T-helper 2 cell treated with Interferon-gamma antibody and Interleukin-4, amounts not matched to agents 5 μg/mL and 100 μg/mL, for 36 hours (primary cell): ENCODE results near the gene LRRC40.
A peak's percentile ranks its signal among the peaks of the same experiment; 100 is the strongest.

ENCODE experiments used
- DNase-seq: peaks from one replicate; pipeline ENCODE4 v3.0.0; 2021; ENCODE audit warnings: low spot score
- H3K27ac Mint-ChIP-seq: one replicate; pipeline ENCODE4 v1.8.0; 2021; ENCODE audit warnings: mild to moderate bottlenecking, mixed read lengths
- H3K27me3 Mint-ChIP-seq: one replicate; pipeline ENCODE4 v1.8.0; 2021; ENCODE audit warnings: low read depth, mixed read lengths
- H3K36me3 Mint-ChIP-seq: one replicate; pipeline ENCODE4 v1.8.0; 2021; ENCODE audit warnings: low read depth, mixed read lengths
- H3K4me1 Mint-ChIP-seq: one replicate; pipeline ENCODE4 v1.8.0; 2021; ENCODE audit warnings: low read depth, mixed read lengths
- H3K4me3 Mint-ChIP-seq: one replicate; pipeline ENCODE4 v1.8.0; 2022; ENCODE audit warnings: mild to moderate bottlenecking, moderate library complexity, mixed read lengths
- H3K9me3 Mint-ChIP-seq: one replicate; pipeline ENCODE4 v1.8.0; 2021; ENCODE audit warnings: mixed read lengths

The LRRC40 gene

GRCh38 chr1:70205434-70206118, at the start of gene LRRC40:
LRRC40 (minus strand) TSS chr1:70205579; CDS start chr1:70205540, 39 bp downstream.
- Mint-ChIP-seq H3K4me3 (peak within 1 kb of the TSS; percentile 100), H3K36me3 (peaks cover 30% of the 10 kb centered on the region), H3K4me1 (peaks cover 54% of the 10 kb centered on the region), H3K9me3 (no peaks in the 10 kb centered on the region), H3K27me3 (no peaks in the 10 kb centered on the region), H3K27ac (peak within 1 kb of the TSS; percentile 99)
- peak; percentile 97 for DNase-seq

GRCh38 chr1:70248729-70249128, 43.4 kb upstream of the LRRC40 start:
- H3K4me1 Mint-ChIP-seq, result peaks cover 22% of the 10 kb centered on the region
- peaks cover 71% of the 10 kb centered on the region for H3K36me3 Mint-ChIP-seq
- H3K9me3 Mint-ChIP-seq, result no peaks in the 10 kb centered on the region
- H3K4me3 Mint-ChIP-seq, result no peak overlapping the region
- DNase-seq, result no peak
- H3K27ac Mint-ChIP-seq, result no peak overlapping the region
- H3K27me3 Mint-ChIP-seq, result no peaks in the 10 kb centered on the region

DNA sequence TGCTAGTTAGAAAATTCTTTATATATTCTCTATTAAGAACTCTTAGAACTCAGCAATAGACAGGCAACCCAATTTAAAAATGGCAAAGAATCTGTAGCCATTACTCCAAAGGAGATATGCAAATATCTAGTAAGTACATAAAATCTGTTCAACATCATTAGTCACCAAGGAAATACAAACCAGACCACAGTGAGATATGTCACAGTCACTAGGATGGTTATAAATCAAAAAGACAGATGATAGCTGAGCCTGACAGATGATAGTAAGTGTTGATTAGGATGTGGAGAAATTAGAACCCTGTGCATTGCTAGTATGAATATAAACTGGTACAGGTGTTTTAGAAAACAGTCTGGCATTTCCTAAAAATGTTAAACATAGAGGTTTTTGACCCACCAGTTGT, 42.4 kb upstream of the LRRC40 start:
- peak overlapping the region; percentile 71 for H3K27ac Mint-ChIP-seq
- no peak overlapping the region for H3K4me3 Mint-ChIP-seq
- DNase-seq, result no peak
- no peaks in the 10 kb centered on the region for H3K27me3 Mint-ChIP-seq
- H3K4me1 Mint-ChIP-seq, result peaks cover 22% of the 10 kb centered on the region
- H3K36me3 Mint-ChIP-seq, result peaks cover 78% of the 10 kb centered on the region
- no peaks in the 10 kb centered on the region for H3K9me3 Mint-ChIP-seq

DNA sequence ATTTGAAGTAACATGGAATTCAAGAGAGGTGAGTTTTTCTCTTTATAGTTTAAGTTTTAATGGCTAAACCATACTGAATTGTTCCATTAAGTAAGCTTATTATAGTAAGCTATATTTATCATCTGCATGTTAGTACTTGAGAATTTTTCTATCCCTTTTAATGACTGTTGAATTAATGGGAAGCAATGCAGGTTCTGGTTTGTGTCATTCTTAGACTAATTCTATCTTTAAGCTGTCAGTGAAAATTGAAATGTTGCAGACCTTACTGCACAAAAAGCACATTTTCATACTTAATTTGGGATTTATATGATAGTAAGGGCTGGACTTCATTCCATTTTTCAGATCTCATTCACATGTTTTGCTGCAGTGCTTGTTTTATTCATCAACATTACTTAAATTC, 41.7 kb upstream of the LRRC40 start:
- H3K36me3 Mint-ChIP-seq, result peaks cover 80% of the 10 kb centered on the region
- no peak overlapping the region for H3K4me3 Mint-ChIP-seq
- no peak overlapping the region for H3K27ac Mint-ChIP-seq
- H3K9me3 Mint-ChIP-seq, result no peaks in the 10 kb centered on the region
- H3K4me1 Mint-ChIP-seq, result peaks cover 22% of the 10 kb centered on the region
- H3K27me3 Mint-ChIP-seq, result no peaks in the 10 kb centered on the region
- no peak for DNase-seq

DNA sequence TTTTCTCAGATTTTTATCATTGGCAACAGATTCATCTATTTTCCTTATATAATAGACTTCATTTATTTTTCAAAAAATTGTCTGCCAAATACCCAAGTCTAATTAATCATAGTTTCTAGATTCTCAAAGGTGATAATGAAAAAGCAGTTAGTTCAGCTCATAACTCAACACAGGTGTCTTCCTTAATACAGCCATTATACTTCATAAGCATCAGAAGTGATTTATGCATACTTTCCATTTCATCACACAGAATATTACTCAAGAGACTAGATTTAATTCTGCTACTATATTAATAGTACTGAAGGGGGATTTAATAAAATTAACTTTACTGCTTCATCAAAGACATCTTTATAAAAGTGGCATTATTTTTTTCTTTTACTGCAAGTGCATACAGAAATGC, 34.6 kb upstream of the LRRC40 start:
- H3K27ac Mint-ChIP-seq, result no peak overlapping the region
- H3K36me3 Mint-ChIP-seq, result peaks cover 59% of the 10 kb centered on the region
- H3K9me3 Mint-ChIP-seq, result no peaks in the 10 kb centered on the region
- H3K4me1 Mint-ChIP-seq, result peaks cover 5% of the 10 kb centered on the region
- H3K27me3 Mint-ChIP-seq, result no peaks in the 10 kb centered on the region
- H3K4me3 Mint-ChIP-seq, result no peak overlapping the region
- no peak for DNase-seq

- no peak overlapping the region for H3K27ac Mint-ChIP-seq
- DNase-seq, result no peak
- H3K9me3 Mint-ChIP-seq, result no peaks in the 10 kb centered on the region
- H3K4me3 Mint-ChIP-seq, result no peak overlapping the region
- H3K36me3 Mint-ChIP-seq, result peaks cover 72% of the 10 kb centered on the region
- no peaks in the 10 kb centered on the region for H3K27me3 Mint-ChIP-seq
- peaks cover 6% of the 10 kb centered on the region for H3K4me1 Mint-ChIP-seq
These were observed 29.4 kb upstream of the LRRC40 start for GRCh38 chr1:70234733-70235132.

DNA sequence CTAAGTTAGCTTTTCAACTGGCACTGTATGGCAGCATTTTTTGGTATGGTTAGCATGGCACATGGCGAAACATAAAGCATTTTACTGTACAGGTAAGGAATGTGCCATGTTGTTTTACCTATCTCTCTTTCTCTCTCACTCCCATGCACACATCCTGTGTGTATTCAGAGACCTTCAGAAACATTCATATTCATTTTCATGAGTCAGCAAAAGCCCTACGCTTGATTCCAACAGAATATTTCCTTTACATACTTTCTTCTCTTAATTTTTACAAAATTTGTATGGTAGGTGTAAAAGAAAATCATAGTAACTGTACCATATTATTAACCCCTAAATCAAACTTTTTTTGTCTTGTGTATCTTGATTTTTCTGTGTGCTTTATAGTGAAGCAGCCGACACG, 26.1 kb upstream of the LRRC40 start:
- H3K4me1 Mint-ChIP-seq, result peaks cover 24% of the 10 kb centered on the region
- H3K27me3 Mint-ChIP-seq, result no peaks in the 10 kb centered on the region
- no peak for DNase-seq
- H3K4me3 Mint-ChIP-seq, result no peak overlapping the region
- peaks cover 71% of the 10 kb centered on the region for H3K36me3 Mint-ChIP-seq
- H3K27ac Mint-ChIP-seq, result no peak overlapping the region
- H3K9me3 Mint-ChIP-seq, result no peaks in the 10 kb centered on the region

GRCh38 chr1:70228670-70229069, 23.3 kb upstream of the LRRC40 start:
- Mint-ChIP-seq H3K36me3 (peaks cover 70% of the 10 kb centered on the region), H3K27me3 (no peaks in the 10 kb centered on the region), H3K9me3 (no peaks in the 10 kb centered on the region), H3K4me3 (no peak overlapping the region), H3K4me1 (peaks cover 39% of the 10 kb centered on the region), H3K27ac (no peak overlapping the region)
- DNase-seq, result no peak

DNA sequence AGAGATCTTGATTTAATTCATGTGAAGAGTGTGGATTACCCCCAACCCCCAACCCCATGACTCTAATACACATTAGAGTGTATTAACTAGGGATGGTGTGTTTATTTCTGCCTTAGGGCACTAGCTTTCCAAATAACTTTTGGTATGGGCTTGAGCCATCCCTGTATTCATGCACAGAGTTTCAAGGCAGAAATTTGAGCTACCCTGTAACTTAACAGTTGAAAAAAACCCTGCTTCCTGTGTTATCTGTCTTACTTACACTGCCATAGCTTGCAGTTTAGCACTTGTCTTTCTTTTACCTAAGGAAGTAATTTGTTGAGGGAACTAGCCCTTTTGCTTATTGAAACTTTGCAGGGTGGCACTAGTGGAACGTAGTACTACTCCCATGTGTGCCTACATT, 22.1 kb upstream of the LRRC40 start:
- H3K9me3 Mint-ChIP-seq, result no peaks in the 10 kb centered on the region
- no peaks in the 10 kb centered on the region for H3K27me3 Mint-ChIP-seq
- peaks cover 69% of the 10 kb centered on the region for H3K36me3 Mint-ChIP-seq
- H3K4me3 Mint-ChIP-seq, result peak overlapping the region; percentile 38
- no peak for DNase-seq
- peak overlapping the region; percentile 77 for H3K27ac Mint-ChIP-seq
- peaks cover 48% of the 10 kb centered on the region for H3K4me1 Mint-ChIP-seq

- no peak overlapping the region for H3K27ac Mint-ChIP-seq
- no peaks in the 10 kb centered on the region for H3K27me3 Mint-ChIP-seq
- no peaks in the 10 kb centered on the region for H3K9me3 Mint-ChIP-seq
- peaks cover 57% of the 10 kb centered on the region for H3K4me1 Mint-ChIP-seq
- DNase-seq, result no peak
- H3K4me3 Mint-ChIP-seq, result no peak overlapping the region
- H3K36me3 Mint-ChIP-seq, result peaks cover 55% of the 10 kb centered on the region
These were observed 19.6 kb upstream of the LRRC40 start for GRCh38 chr1:70224954-70225353.

DNA sequence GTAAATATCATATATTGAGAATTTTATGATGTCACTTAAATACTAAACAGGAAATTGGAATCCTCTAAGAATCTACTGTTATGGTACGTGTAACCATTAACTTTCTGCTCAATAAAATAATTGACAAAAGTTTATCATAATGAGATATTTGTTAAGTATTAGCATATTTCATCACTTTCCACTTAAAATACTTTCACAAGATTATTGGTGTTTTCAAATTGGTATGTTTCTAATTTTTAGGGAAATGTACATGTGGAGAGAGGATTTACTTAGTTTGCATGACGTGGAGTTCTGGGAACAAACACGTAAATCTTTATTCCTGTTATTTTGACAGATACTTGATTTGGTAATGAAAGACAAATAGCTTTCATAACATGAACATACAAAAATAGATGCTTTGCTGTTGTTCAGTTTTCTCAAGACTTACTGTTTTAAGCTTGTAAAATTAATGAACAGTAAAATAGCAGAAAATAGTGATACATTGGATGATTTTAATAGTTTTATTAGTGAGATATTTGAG, 17.4 kb upstream of the LRRC40 start:
- Mint-ChIP-seq H3K9me3 (no peaks in the 10 kb centered on the region), H3K4me3 (peak overlapping the region; percentile 88), H3K27ac (peak overlapping the region; percentile 52), H3K27me3 (no peaks in the 10 kb centered on the region), H3K36me3 (peaks cover 46% of the 10 kb centered on the region), H3K4me1 (peaks cover 58% of the 10 kb centered on the region)
- no peak for DNase-seq

DNA sequence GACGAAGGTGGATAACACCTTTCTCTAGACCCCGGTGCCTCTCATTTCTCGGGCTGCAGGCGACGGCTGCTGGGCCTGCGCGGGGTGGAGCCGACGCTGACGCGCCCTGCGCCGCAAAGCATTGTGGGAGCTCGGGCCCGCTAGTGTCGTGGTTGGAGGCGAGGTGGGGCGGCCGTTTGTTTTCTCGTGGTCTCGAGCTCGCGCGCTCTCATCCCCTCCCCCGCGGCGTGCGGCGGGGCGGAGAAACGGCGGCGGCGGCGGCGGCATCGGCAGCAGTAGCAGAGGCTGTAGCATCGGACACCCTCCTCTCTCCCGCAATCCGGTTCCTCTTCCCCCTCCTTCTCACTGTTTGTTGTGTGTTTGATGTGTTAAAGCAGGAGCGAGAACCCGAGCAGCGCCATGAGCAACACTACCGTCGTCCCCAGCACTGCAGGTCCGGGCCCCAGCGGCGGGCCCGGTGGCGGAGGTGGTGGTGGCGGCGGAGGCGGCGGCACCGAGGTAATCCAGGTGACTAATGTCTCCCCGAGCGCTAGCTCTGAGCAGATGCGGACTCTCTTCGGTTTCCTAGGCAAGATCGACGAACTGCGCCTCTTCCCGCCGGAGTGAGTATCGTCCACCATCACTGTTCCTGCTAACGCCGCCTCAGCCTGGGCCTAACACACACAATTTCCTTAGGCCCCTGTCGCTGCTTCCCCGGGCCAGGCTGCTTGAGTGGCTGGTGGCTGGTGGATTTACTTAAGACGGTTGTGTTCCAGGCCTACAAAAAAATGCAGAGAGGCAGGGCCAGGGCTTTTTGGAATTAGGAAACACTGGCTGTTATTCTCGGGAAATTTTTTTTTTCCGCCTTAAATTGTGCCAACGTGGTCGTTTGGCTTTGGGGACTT, 16.1 kb upstream of the LRRC40 start, which contains the start of gene SRSF11:
SRSF11 (plus strand) TSS at position 143 of the 884 bp plus-strand sequence; CDS start at position 400, 257 bp downstream.
- Mint-ChIP-seq H3K36me3 (peaks cover 45% of the 10 kb centered on the region), H3K4me1 (peaks cover 45% of the 10 kb centered on the region), H3K27me3 (no peaks in the 10 kb centered on the region), H3K27ac (peak within 1 kb of the TSS; percentile 97), H3K4me3 (peak within 1 kb of the TSS; percentile 88), H3K9me3 (no peaks in the 10 kb centered on the region)
- DNase-seq, result peak; percentile 95

GRCh38 chr1:70220517-70221237, 15.3 kb upstream of the LRRC40 start:
- Mint-ChIP-seq H3K4me3 (peak overlapping the region; percentile 88), H3K27me3 (no peaks in the 10 kb centered on the region), H3K36me3 (peaks cover 44% of the 10 kb centered on the region), H3K4me1 (peaks cover 41% of the 10 kb centered on the region), H3K27ac (peak overlapping the region; percentile 97), H3K9me3 (no peaks in the 10 kb centered on the region)
- no peak for DNase-seq
